ENCODE data around the gene KRT5.

Gene KRT5

GRCh38 chr12:52537101-52537500 lies 16.9 kb upstream of the KRT5 start:
- H3K27ac ChIP-seq (ENCODE audit: low read depth, low read length), result no peak overlapping the region
- no peak overlapping the region for H3K9ac ChIP-seq (ENCODE audit: low read depth in 1 of 2, low read length in 2 of 2)
- H3K36me3 ChIP-seq (ENCODE audit: control insufficient read depth in 1 of 2, insufficient read depth in 2 of 2, low read length in 2 of 2), result no peaks in the 10 kb centered on the region
- H3K4me3 ChIP-seq (ENCODE audit: low read depth in 1 of 2, low read length in 2 of 2), result no peak overlapping the region
- no peaks in the 10 kb centered on the region for H3K9me3 ChIP-seq (ENCODE audit: control insufficient read depth in 1 of 2, low read length in 2 of 2)
- H3K4me1 ChIP-seq (ENCODE audit: control insufficient read depth in 1 of 2, insufficient read depth in 2 of 2, low read length in 2 of 2), result peaks cover 0 to 5% of the 10 kb centered on the region in 2 donors
- H3K27me3 ChIP-seq (ENCODE audit: control insufficient read depth in 1 of 2, insufficient read depth in 2 of 2, low read length in 2 of 2), result no peaks in the 10 kb centered on the region

- no peaks in the 10 kb centered on the region for H3K27me3 ChIP-seq (ENCODE audit: control insufficient read depth in 1 of 2, insufficient read depth in 2 of 2, low read length in 2 of 2)
- no peak overlapping the region for H3K27ac ChIP-seq (ENCODE audit: low read depth, low read length)
- no peak overlapping the region for H3K9ac ChIP-seq (ENCODE audit: low read depth in 1 of 2, low read length in 2 of 2)
- H3K4me1 ChIP-seq (ENCODE audit: control insufficient read depth in 1 of 2, insufficient read depth in 2 of 2, low read length in 2 of 2), result peaks cover 0 to 5% of the 10 kb centered on the region in 2 donors
- H3K9me3 ChIP-seq (ENCODE audit: control insufficient read depth in 1 of 2, low read length in 2 of 2), result no peaks in the 10 kb centered on the region
- no peaks in the 10 kb centered on the region for H3K36me3 ChIP-seq (ENCODE audit: control insufficient read depth in 1 of 2, insufficient read depth in 2 of 2, low read length in 2 of 2)
- H3K4me3 ChIP-seq (ENCODE audit: low read depth in 1 of 2, low read length in 2 of 2), result no peak overlapping the region
These were observed 15.4 kb upstream of the KRT5 start for GRCh38 chr12:52535574-52535973.

GRCh38 chr12:52534482-52534881 lies 14.3 kb upstream of the KRT5 start:
- no peak overlapping the region for H3K27ac ChIP-seq (ENCODE audit: low read depth, low read length)

GRCh38 chr12:52533686-52534470 lies 13.7 kb upstream of the KRT5 start:
- H3K27ac ChIP-seq (ENCODE audit: low read depth, low read length), result no peak overlapping the region
- H3K9me3 ChIP-seq (ENCODE audit: control insufficient read depth in 1 of 2, low read length in 2 of 2), result no peaks in the 10 kb centered on the region
- peaks cover 0 to 3% of the 10 kb centered on the region in 2 donors for H3K4me1 ChIP-seq (ENCODE audit: control insufficient read depth in 1 of 2, insufficient read depth in 2 of 2, low read length in 2 of 2)
- H3K9ac ChIP-seq (ENCODE audit: low read depth in 1 of 2, low read length in 2 of 2), result no peak overlapping the region
- no peak overlapping the region for H3K4me3 ChIP-seq (ENCODE audit: low read depth in 1 of 2, low read length in 2 of 2)
- no peaks in the 10 kb centered on the region for H3K36me3 ChIP-seq (ENCODE audit: control insufficient read depth in 1 of 2, insufficient read depth in 2 of 2, low read length in 2 of 2)
- no peaks in the 10 kb centered on the region for H3K27me3 ChIP-seq (ENCODE audit: control insufficient read depth in 1 of 2, insufficient read depth in 2 of 2, low read length in 2 of 2)

More at GRCh38 chr12:52534482-52534881, 14.3 kb upstream of the KRT5 start:
- Histone ChIP-seq H3K9me3 (ENCODE audit: control insufficient read depth in 1 of 2, low read length in 2 of 2) (no peaks in the 10 kb centered on the region), H3K27me3 (ENCODE audit: control insufficient read depth in 1 of 2, insufficient read depth in 2 of 2, low read length in 2 of 2) (no peaks in the 10 kb centered on the region), H3K4me1 (ENCODE audit: control insufficient read depth in 1 of 2, insufficient read depth in 2 of 2, low read length in 2 of 2) (peaks cover 0 to 5% of the 10 kb centered on the region in 2 donors), H3K4me3 (ENCODE audit: low read depth in 1 of 2, low read length in 2 of 2) (no peak overlapping the region), H3K9ac (ENCODE audit: low read depth in 1 of 2, low read length in 2 of 2) (no peak overlapping the region), H3K36me3 (ENCODE audit: control insufficient read depth in 1 of 2, insufficient read depth in 2 of 2, low read length in 2 of 2) (no peaks in the 10 kb centered on the region)

GRCh38 chr12:52532636-52533035 lies 12.4 kb upstream of the KRT5 start:
- H3K4me3 ChIP-seq (ENCODE audit: low read depth in 1 of 2, low read length in 2 of 2), result no peak overlapping the region
- no peak overlapping the region for H3K27ac ChIP-seq (ENCODE audit: low read depth, low read length)
- H3K4me1 ChIP-seq (ENCODE audit: control insufficient read depth in 1 of 2, insufficient read depth in 2 of 2, low read length in 2 of 2), result no peaks in the 10 kb centered on the region
- H3K36me3 ChIP-seq (ENCODE audit: control insufficient read depth in 1 of 2, insufficient read depth in 2 of 2, low read length in 2 of 2), result no peaks in the 10 kb centered on the region
- H3K9ac ChIP-seq (ENCODE audit: low read depth in 1 of 2, low read length in 2 of 2), result no peak overlapping the region
- H3K27me3 ChIP-seq (ENCODE audit: control insufficient read depth in 1 of 2, insufficient read depth in 2 of 2, low read length in 2 of 2), result no peaks in the 10 kb centered on the region
- H3K9me3 ChIP-seq (ENCODE audit: control insufficient read depth in 1 of 2, low read length in 2 of 2), result no peaks in the 10 kb centered on the region

GRCh38 chr12:52531566-52532300 lies 11.5 kb upstream of the KRT5 start:
- H3K27ac ChIP-seq (ENCODE audit: low read depth, low read length), result no peak overlapping the region

GRCh38 chr12:52530905-52531304 lies 10.7 kb upstream of the KRT5 start:
- no peak overlapping the region for H3K4me3 ChIP-seq (ENCODE audit: low read depth in 1 of 2, low read length in 2 of 2)
- no peak overlapping the region for H3K9ac ChIP-seq (ENCODE audit: low read depth in 1 of 2, low read length in 2 of 2)
- no peaks in the 10 kb centered on the region for H3K36me3 ChIP-seq (ENCODE audit: control insufficient read depth in 1 of 2, insufficient read depth in 2 of 2, low read length in 2 of 2)
- H3K4me1 ChIP-seq (ENCODE audit: control insufficient read depth in 1 of 2, insufficient read depth in 2 of 2, low read length in 2 of 2), result no peaks in the 10 kb centered on the region
- H3K27ac ChIP-seq (ENCODE audit: low read depth, low read length), result no peak overlapping the region
- H3K9me3 ChIP-seq (ENCODE audit: control insufficient read depth in 1 of 2, low read length in 2 of 2), result no peaks in the 10 kb centered on the region
- no peaks in the 10 kb centered on the region for H3K27me3 ChIP-seq (ENCODE audit: control insufficient read depth in 1 of 2, insufficient read depth in 2 of 2, low read length in 2 of 2)

More at GRCh38 chr12:52531566-52532300, 11.5 kb upstream of the KRT5 start:
- no peaks in the 10 kb centered on the region for H3K27me3 ChIP-seq (ENCODE audit: control insufficient read depth in 1 of 2, insufficient read depth in 2 of 2, low read length in 2 of 2)
- no peaks in the 10 kb centered on the region for H3K4me1 ChIP-seq (ENCODE audit: control insufficient read depth in 1 of 2, insufficient read depth in 2 of 2, low read length in 2 of 2)
- no peaks in the 10 kb centered on the region for H3K36me3 ChIP-seq (ENCODE audit: control insufficient read depth in 1 of 2, insufficient read depth in 2 of 2, low read length in 2 of 2)
- H3K9me3 ChIP-seq (ENCODE audit: control insufficient read depth in 1 of 2, low read length in 2 of 2), result no peaks in the 10 kb centered on the region
- no peak overlapping the region for H3K4me3 ChIP-seq (ENCODE audit: low read depth in 1 of 2, low read length in 2 of 2)
- no peak overlapping the region for H3K9ac ChIP-seq (ENCODE audit: low read depth in 1 of 2, low read length in 2 of 2)

- no peaks in the 10 kb centered on the region for H3K27me3 ChIP-seq (ENCODE audit: control insufficient read depth in 1 of 2, insufficient read depth in 2 of 2, low read length in 2 of 2)
- no peaks in the 10 kb centered on the region for H3K36me3 ChIP-seq (ENCODE audit: control insufficient read depth in 1 of 2, insufficient read depth in 2 of 2, low read length in 2 of 2)
- H3K9me3 ChIP-seq (ENCODE audit: control insufficient read depth in 1 of 2, low read length in 2 of 2), result no peaks in the 10 kb centered on the region
- H3K9ac ChIP-seq (ENCODE audit: low read depth in 1 of 2, low read length in 2 of 2), result no peak overlapping the region
- H3K27ac ChIP-seq (ENCODE audit: low read depth, low read length), result no peak overlapping the region
- H3K4me1 ChIP-seq (ENCODE audit: control insufficient read depth in 1 of 2, insufficient read depth in 2 of 2, low read length in 2 of 2), result no peaks in the 10 kb centered on the region
- H3K4me3 ChIP-seq (ENCODE audit: low read depth in 1 of 2, low read length in 2 of 2), result no peak overlapping the region
These were observed 10.2 kb upstream of the KRT5 start for GRCh38 chr12:52530366-52530765.

GRCh38 chr12:52529846-52530245 lies 9.7 kb upstream of the KRT5 start:
- H3K27me3 ChIP-seq (ENCODE audit: control insufficient read depth in 1 of 2, insufficient read depth in 2 of 2, low read length in 2 of 2), result no peaks in the 10 kb centered on the region

GRCh38 chr12:52529417-52529816 lies 9.2 kb upstream of the KRT5 start:
- no peak overlapping the region for H3K27ac ChIP-seq (ENCODE audit: low read depth, low read length)
- no peaks in the 10 kb centered on the region for H3K4me1 ChIP-seq (ENCODE audit: control insufficient read depth in 1 of 2, insufficient read depth in 2 of 2, low read length in 2 of 2)
- no peaks in the 10 kb centered on the region for H3K9me3 ChIP-seq (ENCODE audit: control insufficient read depth in 1 of 2, low read length in 2 of 2)
- H3K9ac ChIP-seq (ENCODE audit: low read depth in 1 of 2, low read length in 2 of 2), result no peak overlapping the region
- H3K27me3 ChIP-seq (ENCODE audit: control insufficient read depth in 1 of 2, insufficient read depth in 2 of 2, low read length in 2 of 2), result no peaks in the 10 kb centered on the region
- H3K4me3 ChIP-seq (ENCODE audit: low read depth in 1 of 2, low read length in 2 of 2), result no peak overlapping the region
- no peaks in the 10 kb centered on the region for H3K36me3 ChIP-seq (ENCODE audit: control insufficient read depth in 1 of 2, insufficient read depth in 2 of 2, low read length in 2 of 2)

More at GRCh38 chr12:52529846-52530245, 9.7 kb upstream of the KRT5 start:
- no peaks in the 10 kb centered on the region for H3K4me1 ChIP-seq (ENCODE audit: control insufficient read depth in 1 of 2, insufficient read depth in 2 of 2, low read length in 2 of 2)
- H3K36me3 ChIP-seq (ENCODE audit: control insufficient read depth in 1 of 2, insufficient read depth in 2 of 2, low read length in 2 of 2), result no peaks in the 10 kb centered on the region
- no peak overlapping the region for H3K27ac ChIP-seq (ENCODE audit: low read depth, low read length)
- no peak overlapping the region for H3K9ac ChIP-seq (ENCODE audit: low read depth in 1 of 2, low read length in 2 of 2)
- H3K4me3 ChIP-seq (ENCODE audit: low read depth in 1 of 2, low read length in 2 of 2), result no peak overlapping the region
- H3K9me3 ChIP-seq (ENCODE audit: control insufficient read depth in 1 of 2, low read length in 2 of 2), result no peaks in the 10 kb centered on the region

Data from duodenal mucosa (tissue), 2 donors.